NT2/D1 (cell line): ENCODE results near the gene KSR1.

ENCODE experiments used
- SUZ12 ChIP-seq: IDR thresholded peaks from 2 replicates; pipeline ENCODE4 v1.6.1; 2011; ENCODE audit not compliant: insufficient read length, insufficient read depth; ENCODE audit errors: extremely low read depth
- YY1 ChIP-seq: IDR thresholded peaks from 2 replicates; pipeline ENCODE4 v1.6.1; 2011; ENCODE audit not compliant: insufficient read length, insufficient read depth
- ZNF274 ChIP-seq: IDR thresholded peaks from 2 replicates; pipeline ENCODE4 v1.6.1; 2011; ENCODE audit warnings: mild to moderate bottlenecking, low read depth, low read length

DNA sequence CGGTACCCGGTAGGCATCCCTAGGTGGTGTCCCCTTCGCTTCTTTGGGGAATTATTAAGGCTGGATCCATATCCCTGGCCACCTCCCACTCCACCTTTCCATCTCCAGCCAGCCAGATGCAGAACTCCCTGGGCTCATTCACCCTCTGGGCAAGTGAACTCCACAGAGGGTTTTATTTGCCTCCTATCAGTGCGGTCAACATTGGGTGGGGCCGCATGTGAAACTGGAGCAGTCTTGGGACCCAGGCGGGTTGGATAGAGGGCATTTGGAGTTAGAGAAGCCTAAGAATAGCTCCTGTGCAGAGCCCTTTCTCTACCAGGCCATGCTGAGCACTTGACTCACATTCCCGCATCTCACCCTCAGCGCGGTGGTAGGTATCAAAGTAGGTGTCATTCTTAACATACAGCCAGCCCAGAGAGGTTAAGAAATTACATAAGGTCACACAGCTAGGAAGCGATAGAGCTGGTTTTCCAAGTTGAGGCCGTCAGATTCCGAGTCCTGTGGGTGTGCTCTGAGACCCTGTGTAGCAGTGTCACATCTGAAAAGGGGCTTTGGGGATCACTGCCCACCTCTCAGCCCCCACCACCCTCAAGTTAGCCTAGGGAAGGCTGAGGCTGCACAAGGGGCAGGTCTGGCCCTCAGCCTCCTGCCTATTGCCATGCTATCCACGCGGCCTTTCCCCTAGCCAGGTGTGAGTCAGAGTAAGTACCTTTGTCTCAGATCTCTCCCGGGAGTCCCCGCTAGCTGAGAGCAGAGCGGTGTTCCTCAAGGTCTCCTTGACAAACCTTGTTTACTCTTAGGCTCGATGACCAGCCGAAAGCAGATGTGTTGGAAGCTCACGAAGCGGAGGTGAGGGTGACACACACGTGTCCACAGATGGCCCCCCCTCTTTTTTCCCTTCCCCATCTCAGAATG lies 147.9 kb downstream of the KSR1 start:
- TF ChIP-seq ZNF274, result no peak
- TF ChIP-seq YY1, result no peak
- no peak for TF ChIP-seq SUZ12
